BLaER1 (cell line): ENCODE data around the gene KCNQ4.
A peak's percentile ranks its signal among the peaks of the same experiment; 100 is the strongest.

Experiments
- H3K27ac ChIP-seq: shearing (Covaris generic); formaldehyde crosslinking; 2 replicates; pipeline ENCODE4 v1.8.1; 2022
- H3K27me3 ChIP-seq: shearing (Covaris generic); formaldehyde crosslinking; 2 replicates; pipeline ENCODE4 v1.8.1; 2022
- H3K36me3 ChIP-seq: shearing (Covaris generic); formaldehyde crosslinking; 2 replicates; pipeline ENCODE4 v1.8.1; 2022
- H3K4me1 ChIP-seq: shearing (Covaris generic); formaldehyde crosslinking; 2 replicates; pipeline ENCODE4 v1.8.1; 2022
- H3K4me2 ChIP-seq: shearing (Covaris generic); formaldehyde crosslinking; 2 replicates; pipeline ENCODE4 v1.8.1; 2022
- H3K4me3 ChIP-seq: shearing (Covaris generic); formaldehyde crosslinking; 2 replicates; pipeline ENCODE4 v1.8.1; 2022
- H3K9ac ChIP-seq: shearing (Covaris generic); formaldehyde crosslinking; 2 replicates; pipeline ENCODE4 v1.8.1; 2022
- H3K9me3 ChIP-seq: shearing (Covaris generic); formaldehyde crosslinking; 2 replicates; pipeline ENCODE4 v1.8.1; 2022
- H4K20me1 ChIP-seq: shearing (Covaris generic); formaldehyde crosslinking; 2 replicates; pipeline ENCODE4 v1.8.1; 2022
- Cebpa-rat ChIP-seq: shearing (Covaris generic); IDR thresholded peaks from 2 replicates; pipeline ENCODE4 v1.8.1; 2022

Gene KCNQ4

DNA sequence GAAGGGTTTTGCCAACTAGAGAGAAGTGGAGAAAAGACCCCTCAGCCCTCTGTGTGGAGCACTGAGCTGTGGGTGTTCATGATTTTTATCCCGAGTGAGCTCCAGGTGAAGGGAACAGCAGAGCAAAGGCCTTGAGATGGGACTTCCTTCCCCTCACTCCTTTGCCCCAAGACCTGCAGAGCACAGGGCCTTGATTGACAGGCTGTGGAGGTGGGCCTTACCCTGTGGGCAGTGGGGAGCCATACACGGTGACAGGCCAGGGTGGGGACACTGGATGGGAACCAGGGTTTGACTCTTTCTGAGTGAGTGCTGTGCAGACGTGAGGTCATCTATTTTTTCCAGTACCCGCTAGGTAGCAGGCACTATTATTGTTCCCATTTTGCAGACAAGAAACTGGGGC is 10.5 kb downstream of the KCNQ4 start:
- H3K4me3 ChIP-seq, result no peak overlapping the region
- H3K4me1 ChIP-seq, result peaks cover 68% of the 10 kb centered on the region
- H4K20me1 ChIP-seq, result peaks cover 19% of the 10 kb centered on the region; the same call in 1 of the 2 replicates
- H3K27me3 ChIP-seq, result 0 out of 2 replicates have a peak, but pooled peaks cover 3% of the 10 kb centered on the region
- H3K4me2 ChIP-seq, result no peak overlapping the region
- H3K9ac ChIP-seq, result no peak overlapping the region
- no peak for TF ChIP-seq Cebpa-rat
- no peaks in the 10 kb centered on the region for H3K9me3 ChIP-seq
- no peak overlapping the region for H3K27ac ChIP-seq
- no peaks in the 10 kb centered on the region for H3K36me3 ChIP-seq

DNA sequence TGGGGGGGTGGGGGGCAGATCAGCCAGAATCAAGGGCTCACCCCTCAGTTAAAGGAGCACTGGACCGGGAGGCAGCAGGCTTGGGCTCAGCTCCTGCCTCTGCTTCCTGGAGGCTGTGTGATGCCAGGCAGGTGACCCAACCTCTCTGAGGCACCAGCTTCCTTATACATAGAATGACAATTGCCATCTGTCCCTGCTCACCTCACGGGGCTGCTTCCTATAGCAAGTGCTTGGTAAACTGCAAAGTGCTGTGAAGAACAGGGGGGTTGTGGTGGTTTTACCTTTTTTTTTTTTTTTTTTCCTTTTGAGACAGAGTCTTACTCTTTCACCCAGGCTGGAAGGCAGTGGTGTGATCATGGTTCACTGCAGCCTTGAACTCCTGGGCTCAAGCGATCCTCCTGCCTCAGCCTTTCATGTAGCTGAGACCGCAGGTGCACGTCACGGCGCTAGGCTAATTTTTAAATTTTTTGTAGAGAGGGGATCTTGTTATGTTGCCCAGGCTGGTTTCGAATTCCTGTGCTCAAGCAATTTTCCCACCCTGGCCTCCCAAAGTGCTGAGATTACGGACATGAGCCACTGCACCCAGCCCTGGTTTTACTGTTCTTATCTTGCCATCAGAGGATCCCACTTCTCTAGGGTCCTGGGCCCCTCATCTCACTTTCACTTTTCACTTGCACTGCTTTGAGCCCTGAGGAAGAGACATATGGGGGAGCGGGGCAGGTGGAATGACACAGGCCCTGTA is 11.6 kb downstream of the KCNQ4 start:
- Histone ChIP-seq H3K9ac (peak overlapping the region; percentile 27; the same call in 1 of the 2 replicates), H3K27ac (peak overlapping the region; percentile 49)

DNA sequence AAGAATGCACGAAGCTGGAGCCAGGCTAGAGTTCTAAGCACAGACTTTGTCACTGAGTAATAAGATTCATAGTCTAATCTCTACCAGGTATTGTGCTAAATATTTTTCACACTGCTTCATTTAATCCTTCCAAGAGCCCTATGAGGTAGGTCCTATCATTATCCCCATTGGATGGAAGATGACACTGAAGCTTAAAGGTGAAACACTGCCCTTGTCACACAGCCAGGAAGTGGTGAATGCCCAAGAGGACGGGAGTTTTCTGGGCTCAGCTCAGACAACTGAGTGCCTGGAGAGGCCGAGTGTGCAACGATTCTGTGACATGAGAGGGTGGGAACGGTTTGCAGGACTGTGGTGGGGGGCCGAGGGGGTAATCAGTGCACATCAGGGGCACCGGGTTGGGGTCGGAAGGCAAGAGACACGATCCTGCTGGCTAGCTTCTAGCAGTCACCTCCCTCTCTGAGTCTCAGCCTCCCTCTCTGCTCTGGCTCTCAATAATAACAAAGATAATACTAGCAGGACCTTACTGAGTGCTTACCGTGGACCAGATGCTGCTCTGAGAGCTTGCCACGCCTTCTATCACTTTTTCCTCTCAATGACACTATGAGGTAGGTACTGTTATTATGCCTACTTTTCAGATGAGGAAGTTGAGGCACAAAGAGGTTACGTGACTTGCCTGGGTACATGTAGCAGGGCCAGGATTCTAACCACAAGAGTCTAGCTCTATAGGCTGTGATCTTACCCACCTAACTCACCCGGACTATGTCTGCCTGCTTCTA is 12.4 kb downstream of the KCNQ4 start:
- no peak for TF ChIP-seq Cebpa-rat
- Histone ChIP-seq H3K9ac (peak overlapping the region; percentile 27; the same call in 1 of the 2 replicates), H3K4me3 (no peak overlapping the region), H3K27me3 (0 out of 2 replicates have a peak, but pooled peaks cover 3% of the 10 kb centered on the region), H3K4me2 (peak overlapping the region; percentile 77), H3K27ac (peak overlapping the region; percentile 49), H4K20me1 (peaks cover 5% of the 10 kb centered on the region; the same call in 1 of the 2 replicates), H3K36me3 (no peaks in the 10 kb centered on the region), H3K9me3 (no peaks in the 10 kb centered on the region), H3K4me1 (peaks cover 69% of the 10 kb centered on the region)

More for the DNA sequence above, 11.6 kb downstream of the KCNQ4 start:
- Histone ChIP-seq H4K20me1 (peaks cover 13% of the 10 kb centered on the region; the same call in 1 of the 2 replicates), H3K9me3 (no peaks in the 10 kb centered on the region), H3K27me3 (0 out of 2 replicates have a peak, but pooled peaks cover 3% of the 10 kb centered on the region), H3K4me2 (peak overlapping the region; percentile 77), H3K4me1 (peaks cover 69% of the 10 kb centered on the region), H3K36me3 (no peaks in the 10 kb centered on the region), H3K4me3 (no peak overlapping the region)
- no peak for TF ChIP-seq Cebpa-rat

GRCh38 chr1:40796939-40797667 is 13.5 kb downstream of the KCNQ4 start:
- peak overlapping the region; percentile 77 for H3K4me2 ChIP-seq
- H3K36me3 ChIP-seq, result no peaks in the 10 kb centered on the region
- 0 out of 2 replicates have a peak, but pooled peaks cover 3% of the 10 kb centered on the region for H3K27me3 ChIP-seq
- peak overlapping the region; percentile 13; the same call in 1 of the 2 replicates for H3K4me3 ChIP-seq
- H3K9ac ChIP-seq, result peak overlapping the region; percentile 49; the same call in 1 of the 2 replicates
- H3K27ac ChIP-seq, result peak overlapping the region; percentile 70
- no peaks in the 10 kb centered on the region for H3K9me3 ChIP-seq
- peaks cover 69% of the 10 kb centered on the region for H3K4me1 ChIP-seq
- no peak for TF ChIP-seq Cebpa-rat
- H4K20me1 ChIP-seq, result no peaks in the 10 kb centered on the region

GRCh38 chr1:40797668-40798010 is 14.1 kb downstream of the KCNQ4 start:
- Histone ChIP-seq H3K27ac (peak overlapping the region; percentile 70), H3K36me3 (no peaks in the 10 kb centered on the region)

DNA sequence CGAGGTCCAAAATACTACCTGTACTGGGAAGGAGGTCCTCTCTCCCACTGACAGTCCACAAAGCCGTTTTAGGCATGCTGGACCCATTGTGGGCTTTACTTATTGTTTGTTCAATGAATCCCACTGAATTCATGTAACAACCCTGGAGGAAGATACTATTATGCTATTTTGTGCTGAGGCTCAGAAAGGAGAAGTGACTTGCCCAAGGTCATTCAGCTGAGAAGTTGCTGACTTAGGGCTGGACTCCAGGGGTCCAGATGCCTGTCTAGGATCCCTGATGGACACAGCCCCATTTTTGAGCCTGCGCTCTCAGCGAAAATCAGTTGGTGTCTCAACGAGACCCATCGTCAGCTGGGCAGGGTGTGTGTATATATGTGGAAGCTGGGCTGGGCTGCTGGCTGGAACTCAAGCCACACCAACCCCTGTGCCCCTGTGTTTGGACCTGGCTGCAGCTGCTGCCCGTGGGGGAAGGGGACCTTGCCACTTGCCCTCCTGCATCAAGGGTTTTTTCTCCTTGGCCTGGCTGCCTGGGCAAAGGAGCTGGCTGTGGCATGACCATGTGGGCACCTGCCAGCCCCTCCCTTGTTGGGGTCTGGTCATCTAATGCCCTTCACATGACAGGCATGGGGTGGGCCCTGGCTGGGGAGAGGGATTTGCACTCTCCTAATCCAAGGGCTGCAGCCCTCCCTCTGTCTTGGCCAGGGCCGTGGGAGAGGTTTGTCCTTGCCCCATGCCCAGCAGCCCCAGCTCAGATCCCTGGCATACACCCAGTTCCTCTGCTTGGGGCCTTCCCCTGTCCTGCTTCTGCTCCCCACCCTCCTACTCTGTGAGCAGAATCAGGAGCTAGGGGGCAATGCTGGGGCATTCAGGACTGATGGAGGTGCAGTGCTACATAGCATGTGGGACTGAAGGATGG is 15.0 kb downstream of the KCNQ4 start:
- H3K4me1 ChIP-seq, result peaks cover 78% of the 10 kb centered on the region
- no peak overlapping the region for H3K4me2 ChIP-seq
- peaks cover 8% of the 10 kb centered on the region; the same call in 1 of the 2 replicates for H4K20me1 ChIP-seq
- H3K4me3 ChIP-seq, result no peak overlapping the region
- H3K9me3 ChIP-seq, result no peaks in the 10 kb centered on the region
- no peaks in the 10 kb centered on the region for H3K27me3 ChIP-seq
- TF ChIP-seq Cebpa-rat, result no peak
- no peak overlapping the region; the same call in 1 of the 2 replicates for H3K27ac ChIP-seq
- H3K9ac ChIP-seq, result no peak overlapping the region
- no peaks in the 10 kb centered on the region for H3K36me3 ChIP-seq

More at GRCh38 chr1:40797668-40798010, 14.1 kb downstream of the KCNQ4 start:
- no peak overlapping the region; the same call in 1 of the 2 replicates for H3K4me3 ChIP-seq
- H3K9me3 ChIP-seq, result no peaks in the 10 kb centered on the region
- 0 out of 2 replicates have a peak overlapping the region, but pooled peaks have one; percentile 49 for H3K9ac ChIP-seq
- H4K20me1 ChIP-seq, result no peaks in the 10 kb centered on the region
- no peak for TF ChIP-seq Cebpa-rat
- peaks cover 68% of the 10 kb centered on the region for H3K4me1 ChIP-seq
- H3K4me2 ChIP-seq, result peak overlapping the region; percentile 77
- 0 out of 2 replicates have a peak, but pooled peaks cover 3% of the 10 kb centered on the region for H3K27me3 ChIP-seq

DNA sequence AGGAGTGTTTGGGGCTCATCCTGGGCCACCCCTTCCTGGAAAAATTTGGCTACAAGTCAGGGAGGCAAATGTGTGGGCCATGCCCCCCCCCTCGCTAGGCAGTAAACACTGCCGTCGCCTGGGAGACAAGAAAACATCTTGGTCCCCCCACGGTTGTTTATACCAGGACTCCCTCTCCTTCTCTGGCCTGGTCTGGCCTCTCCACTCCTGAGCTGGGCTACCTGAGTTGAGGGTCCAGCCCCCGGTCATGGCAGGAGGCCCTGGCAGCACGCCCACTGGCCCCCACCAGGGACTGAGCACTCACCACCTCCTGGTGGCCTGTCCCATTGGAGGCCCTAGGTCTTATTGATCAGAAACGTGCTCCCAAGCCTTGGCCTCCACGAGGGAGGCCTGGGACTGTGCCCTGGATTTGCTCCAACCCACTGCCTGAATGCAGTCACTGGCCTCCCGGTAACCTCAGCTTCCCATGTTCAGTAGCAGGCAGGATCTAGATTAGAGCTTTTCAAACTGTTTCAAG is 15.8 kb downstream of the KCNQ4 start:
- H3K4me3 ChIP-seq, result no peak overlapping the region
- no peaks in the 10 kb centered on the region for H3K27me3 ChIP-seq
- H3K4me1 ChIP-seq, result peaks cover 80% of the 10 kb centered on the region
- H3K27ac ChIP-seq, result no peak overlapping the region
- H3K9ac ChIP-seq, result no peak overlapping the region
- H3K9me3 ChIP-seq, result no peaks in the 10 kb centered on the region
- H4K20me1 ChIP-seq, result peaks cover 16% of the 10 kb centered on the region; the same call in 1 of the 2 replicates
- H3K36me3 ChIP-seq, result no peaks in the 10 kb centered on the region
- TF ChIP-seq Cebpa-rat, result no peak
- no peak overlapping the region for H3K4me2 ChIP-seq

GRCh38 chr1:40801742-40802077 is 18.1 kb downstream of the KCNQ4 start:
- Histone ChIP-seq H3K9ac (peak overlapping the region; percentile 71; the same call in 1 of the 2 replicates), H3K4me3 (peak overlapping the region; percentile 64), H3K36me3 (no peaks in the 10 kb centered on the region), H3K27ac (peak overlapping the region; percentile 69), H3K4me1 (peaks cover 68% of the 10 kb centered on the region), H4K20me1 (peaks cover 16% of the 10 kb centered on the region; the same call in 1 of the 2 replicates), H3K27me3 (no peaks in the 10 kb centered on the region), H3K9me3 (no peaks in the 10 kb centered on the region), H3K4me2 (peak overlapping the region; percentile 91)
- peak; percentile 36; the same call in 1 of the 2 replicates for TF ChIP-seq Cebpa-rat
